NCI-H2029 (cell line): ENCODE results near the gene CDK3.
A peak's percentile ranks its signal among the peaks of the same experiment; 100 is the strongest.

Experiments
- DNase-seq: peaks from one replicate; lab custom pipeline; 2025; lab: John Stamatoyannopoulos, UW

The CDK3 gene

GRCh38 chr17:75991396-75991795 lies 9.3 kb upstream of the CDK3 start:
- no peak for DNase-seq

DNA sequence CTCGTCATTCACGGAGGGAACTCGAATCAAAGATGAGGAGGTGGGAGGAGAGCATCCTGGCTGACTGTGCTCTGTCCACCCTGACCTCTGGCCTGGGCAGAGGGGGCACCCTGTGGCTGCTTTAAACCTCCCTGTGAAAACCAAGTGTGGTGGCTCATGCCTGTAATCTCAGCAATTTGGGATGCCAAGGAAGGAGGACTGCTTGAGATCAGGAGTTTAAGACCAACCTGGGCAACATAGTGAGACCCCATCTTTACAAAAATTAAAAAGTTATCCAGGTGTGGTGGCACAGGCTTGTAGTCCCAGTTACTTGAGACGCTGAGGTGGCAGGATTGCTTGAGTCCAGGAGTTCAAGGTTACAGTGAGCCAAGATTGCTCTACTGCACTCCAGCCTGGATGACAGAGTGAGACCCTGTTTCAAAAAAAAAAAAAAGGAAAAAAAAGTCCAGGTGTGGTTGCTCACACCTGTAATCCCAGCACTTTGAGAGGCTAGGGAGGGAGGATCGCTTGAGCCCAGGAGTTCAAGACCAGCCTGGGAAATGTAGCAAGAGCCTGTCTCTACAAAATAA lies 5.8 kb upstream of the CDK3 start:
- no peak for DNase-seq

DNA sequence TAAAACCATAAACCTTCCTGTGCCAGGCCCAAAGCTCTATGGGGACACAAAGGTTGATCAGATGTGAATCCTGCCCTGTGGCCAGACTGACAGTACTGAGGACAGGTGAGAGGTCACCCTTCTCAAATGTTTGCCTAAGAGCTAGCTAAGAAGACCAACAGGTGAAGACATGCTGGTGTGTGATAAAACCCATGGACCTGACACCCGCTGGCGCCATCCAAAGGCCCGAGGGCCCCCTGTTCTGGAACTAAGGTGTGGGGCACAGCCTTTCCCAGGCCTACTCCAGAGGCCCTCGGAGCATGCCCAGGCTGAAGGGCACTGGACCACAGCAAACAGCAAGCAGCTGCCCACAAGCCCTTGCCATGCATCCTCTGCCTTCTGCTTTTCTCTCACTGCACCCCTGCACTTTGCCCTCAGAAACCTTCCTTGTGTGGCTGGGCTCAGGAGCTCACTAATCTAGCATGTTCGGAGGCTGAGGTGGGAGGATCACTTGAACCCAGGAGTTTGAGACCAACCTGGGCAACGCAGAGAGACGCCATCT lies 5.2 kb upstream of the CDK3 start:
- DNase-seq: no peak

DNA sequence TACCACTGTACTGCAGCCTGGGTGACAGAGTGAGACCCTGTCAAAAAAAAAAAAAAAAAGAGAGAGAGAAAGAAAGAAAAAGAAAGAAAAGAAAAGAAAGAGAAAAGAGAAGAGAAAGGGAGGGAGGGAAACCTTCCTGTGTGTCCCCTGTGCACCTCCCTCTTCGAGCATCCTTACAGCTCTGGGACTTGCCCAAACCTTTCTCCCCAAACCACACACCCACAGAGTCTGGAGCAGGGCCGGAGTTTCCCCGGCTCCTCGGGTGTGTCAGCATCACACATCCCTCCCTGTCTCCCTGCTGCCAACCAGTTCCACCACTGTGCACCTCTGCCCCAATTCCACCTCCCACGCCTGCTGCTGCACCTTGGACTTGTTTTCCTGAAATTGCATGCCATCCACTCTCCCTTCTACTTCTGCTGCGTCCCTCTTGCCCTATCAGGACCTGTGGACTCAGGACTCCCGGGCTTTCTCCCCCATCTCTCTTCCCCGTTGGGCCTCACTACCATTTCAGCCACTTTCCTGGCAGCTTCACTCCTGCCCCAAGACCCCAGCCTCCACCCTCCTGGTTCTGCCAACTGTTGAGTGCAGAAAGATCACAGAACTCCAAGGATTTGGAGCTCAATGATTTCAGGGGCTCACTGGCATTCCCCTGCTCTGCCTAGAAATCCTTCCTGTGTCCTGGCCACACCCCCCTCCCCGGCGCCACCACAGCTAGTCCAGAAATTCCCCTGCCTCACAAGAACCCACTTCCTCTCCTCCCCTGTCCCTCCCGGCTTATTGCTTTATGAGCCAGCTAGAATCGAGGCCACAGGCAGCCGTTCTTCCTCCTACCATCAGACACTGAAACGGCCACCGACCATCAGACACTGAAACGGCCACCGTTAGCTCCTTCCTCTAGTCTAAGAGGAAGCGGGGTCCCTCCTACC lies 3.7 kb upstream of the CDK3 start:
- DNase-seq: no peak

GRCh38 chr17:75998327-75998795 lies 2.3 kb upstream of the CDK3 start:
- no peak for DNase-seq

DNA sequence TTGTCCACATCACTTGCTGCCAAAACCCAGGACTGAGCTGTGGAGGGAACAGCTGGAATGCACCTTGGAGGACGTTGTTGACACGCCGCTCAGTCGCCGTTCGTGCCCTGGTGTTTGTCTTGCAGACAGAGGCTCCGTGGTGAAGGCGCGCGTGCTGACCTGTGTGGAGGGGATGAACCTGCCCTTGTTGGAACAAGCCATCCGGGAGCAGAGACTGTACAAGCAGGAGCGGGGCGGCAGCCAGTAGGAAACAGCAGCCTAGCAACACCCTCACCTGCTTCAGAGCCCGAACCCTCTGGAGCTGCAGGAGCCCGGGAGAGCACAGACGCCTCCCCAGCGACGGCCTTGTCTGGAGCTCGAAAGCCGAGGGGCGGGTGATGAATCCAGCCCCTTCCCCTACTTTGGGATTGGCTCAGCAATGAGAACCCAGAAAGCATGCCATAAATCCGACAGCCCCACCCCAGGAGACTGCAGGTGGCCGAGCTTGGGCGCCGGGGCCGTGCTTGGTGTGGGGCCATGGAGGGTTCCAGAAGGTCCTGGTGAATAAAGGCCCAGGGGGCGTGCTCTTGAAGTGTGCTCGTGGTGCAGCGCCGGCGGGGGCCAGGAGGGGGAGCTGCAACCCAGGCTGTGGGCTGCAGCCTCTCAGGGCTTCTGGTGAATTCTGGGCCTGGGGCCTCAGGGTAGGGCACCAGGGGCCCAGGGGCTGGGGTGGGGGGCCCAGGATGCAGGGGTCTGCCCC lies 470 bp upstream of the CDK3 start:
- no peak for DNase-seq

DNA sequence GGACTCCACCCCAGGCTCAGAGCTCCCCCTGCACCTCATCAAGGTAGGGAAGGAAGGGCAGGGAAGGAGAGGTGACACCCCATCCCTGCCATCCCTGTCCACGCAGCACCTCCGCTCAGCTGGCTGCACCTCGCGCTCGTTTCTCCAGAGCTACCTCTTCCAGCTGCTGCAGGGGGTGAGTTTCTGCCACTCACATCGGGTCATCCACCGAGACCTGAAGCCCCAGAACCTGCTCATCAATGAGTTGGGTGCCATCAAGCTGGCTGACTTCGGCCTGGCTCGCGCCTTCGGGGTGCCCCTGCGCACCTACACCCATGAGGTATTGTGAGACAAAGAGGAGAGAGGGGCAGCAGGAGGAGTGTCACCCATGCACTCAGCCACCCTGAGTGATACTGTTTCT lies 1.4 kb downstream of the CDK3 start:
- no peak for DNase-seq

DNA sequence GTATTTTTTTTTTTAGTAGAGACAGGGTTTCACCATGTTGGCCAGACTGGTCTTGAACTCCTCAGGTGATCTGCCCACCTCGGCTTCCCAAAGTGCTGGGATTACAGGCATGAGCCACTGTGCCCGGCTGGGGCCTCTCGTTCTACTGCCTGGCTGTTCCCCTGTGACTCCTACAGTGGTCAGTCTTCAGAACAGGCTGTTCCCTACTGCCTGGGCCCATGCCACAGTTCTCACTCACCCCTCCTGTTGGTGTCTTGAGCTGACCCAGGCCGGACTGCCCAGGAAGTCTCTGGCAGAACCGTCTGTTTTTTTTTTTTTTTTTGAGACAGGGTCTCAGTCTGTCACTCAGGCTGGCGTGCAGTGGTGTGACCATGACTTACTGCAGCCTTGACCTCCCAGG lies 3.3 kb downstream of the CDK3 start:
- DNase-seq: no peak

- no peak for DNase-seq
Observed at GRCh38 chr17:76004750-76005262, 4.2 kb downstream of the CDK3 start.

GRCh38 chr17:76005263-76006149 lies 4.9 kb downstream of the CDK3 start:
- peak; percentile 36 for DNase-seq

DNA sequence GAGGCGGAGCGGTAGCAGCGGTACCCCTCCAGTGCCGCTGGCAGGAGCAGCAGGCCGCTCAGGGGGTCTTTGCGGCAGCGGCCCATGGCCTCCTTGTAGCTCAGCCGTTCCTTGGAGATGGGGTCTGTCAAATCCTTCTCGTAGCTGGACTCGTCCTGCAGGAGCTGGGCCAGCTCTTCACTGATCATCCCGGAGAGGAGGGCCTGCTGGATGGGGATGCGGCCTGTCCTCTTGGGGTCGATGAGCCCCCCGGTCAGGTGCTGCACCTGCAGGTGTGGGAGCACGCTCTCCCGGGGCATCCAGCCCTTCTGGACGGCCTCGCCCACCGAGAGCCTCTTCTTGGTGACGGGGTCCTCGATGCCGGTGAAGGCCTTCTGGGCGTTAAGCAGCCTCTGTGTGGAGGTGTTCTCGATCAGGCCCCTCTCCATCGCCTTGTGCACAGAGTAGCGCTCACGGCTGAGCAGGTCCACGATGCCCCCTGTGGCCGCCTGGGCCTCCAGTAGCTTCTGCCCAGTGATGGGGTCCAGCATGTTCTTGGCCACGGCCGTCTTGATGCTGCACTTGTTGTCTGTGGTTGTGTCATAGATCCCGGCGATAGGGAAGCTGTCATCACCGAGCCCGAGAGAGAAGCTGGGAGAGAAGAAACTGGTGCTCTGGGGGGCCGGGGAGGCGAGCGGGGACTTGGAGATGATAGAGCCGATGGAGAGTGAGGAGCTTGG lies 6.6 kb downstream of the CDK3 start:
- DNase-seq: no peak

GRCh38 chr17:76007850-76008165 lies 7.2 kb downstream of the CDK3 start:
- no peak for DNase-seq

- DNase-seq: no peak
Observed at GRCh38 chr17:76008208-76008607, 7.6 kb downstream of the CDK3 start.

DNA sequence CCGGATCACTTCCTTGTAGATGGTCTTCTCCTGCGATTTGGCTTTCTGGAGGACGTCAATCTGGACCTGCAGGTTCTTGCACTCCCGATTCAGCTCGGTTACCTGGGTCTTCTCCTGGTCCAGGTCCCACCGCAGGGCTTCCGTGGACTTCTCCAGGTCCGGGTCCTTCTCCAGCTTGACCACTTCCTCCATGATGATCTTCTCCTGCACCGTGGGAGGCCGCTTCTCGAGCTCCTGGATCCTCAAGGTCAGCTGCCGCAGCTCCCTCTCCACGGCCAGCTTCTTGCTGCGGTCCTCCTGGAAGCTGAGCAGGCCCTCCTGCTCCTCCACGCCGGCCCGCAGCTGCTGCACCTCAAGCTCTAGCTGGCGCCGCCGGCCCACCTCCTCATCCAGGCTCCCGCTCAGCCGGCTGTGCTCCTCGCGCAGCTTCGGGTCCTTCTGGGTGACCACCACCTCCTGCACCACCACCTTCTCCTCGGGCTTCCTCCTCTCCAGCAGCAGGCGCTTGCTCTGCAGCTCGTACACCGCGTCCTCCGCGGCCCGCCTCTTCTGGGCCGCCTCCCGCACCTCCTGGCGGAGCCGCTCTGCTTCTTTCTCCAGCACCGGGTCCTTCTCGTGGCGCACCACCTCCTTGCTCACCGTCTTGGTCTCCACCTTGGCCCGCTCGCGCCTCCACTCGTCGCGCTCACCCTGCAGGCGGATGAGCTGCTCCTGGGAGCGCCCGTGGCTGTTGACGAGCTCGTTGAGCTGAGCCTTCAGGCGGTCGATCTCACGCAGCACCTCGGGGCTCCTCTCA lies 8.2 kb downstream of the CDK3 start:
- DNase-seq: no peak

GRCh38 chr17:76009447-76009846 lies 8.8 kb downstream of the CDK3 start:
- no peak for DNase-seq

DNA sequence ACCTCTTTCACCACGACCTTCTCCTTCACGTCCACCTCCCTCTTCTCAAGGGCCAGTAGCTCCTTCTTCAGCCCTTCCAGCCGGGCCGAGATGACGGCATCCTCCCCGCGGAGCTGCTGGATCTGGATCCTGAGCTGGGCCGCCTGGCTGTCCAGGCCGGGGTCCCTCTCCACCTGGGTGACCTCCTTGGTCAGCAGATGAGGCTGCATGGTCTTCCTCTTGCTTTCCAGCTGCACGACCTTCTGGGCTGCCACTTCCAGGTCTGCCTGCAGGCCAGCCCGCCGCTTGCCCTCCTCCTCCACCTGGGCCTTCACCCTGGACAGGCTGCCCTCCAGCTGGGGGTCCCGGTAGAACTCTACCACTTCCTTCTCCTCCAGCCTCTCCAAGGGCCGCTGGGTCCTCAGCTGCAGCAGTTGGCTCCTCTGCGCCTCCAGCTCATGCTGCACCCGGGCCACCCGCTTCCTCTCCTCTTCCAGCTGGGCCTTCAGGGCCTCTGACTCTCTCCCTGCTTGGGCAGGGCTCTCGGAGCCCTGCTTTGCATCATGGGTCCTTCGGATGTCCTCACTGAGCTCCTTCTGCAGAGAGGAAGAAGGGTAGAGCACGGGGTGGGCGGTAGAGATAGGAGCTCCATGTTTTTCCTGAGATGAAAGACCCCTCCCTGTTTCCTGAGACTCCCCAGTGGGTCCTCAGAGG lies 9.5 kb downstream of the CDK3 start:
- DNase-seq: no peak

DNA sequence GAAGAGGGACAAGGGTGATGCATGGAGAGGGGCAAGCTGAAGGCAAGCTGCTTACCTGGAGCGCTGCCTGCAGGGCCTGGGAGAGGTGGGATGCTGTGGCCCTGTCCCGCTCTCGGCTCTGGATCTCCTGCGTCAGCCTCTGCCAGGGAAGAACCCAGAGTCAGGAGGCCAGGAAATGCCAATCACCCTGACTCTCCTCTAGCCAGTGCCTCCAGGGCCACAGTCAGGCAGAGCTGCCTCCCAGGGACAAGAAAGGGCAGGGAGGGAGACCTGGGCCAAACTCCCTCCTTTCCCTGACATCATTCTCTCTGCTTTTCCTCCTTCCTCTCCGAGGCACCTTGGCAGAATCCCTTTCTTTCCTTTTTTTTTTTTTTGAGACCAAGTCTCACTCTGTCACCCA lies 11.3 kb downstream of the CDK3 start:
- DNase-seq: no peak

- no peak for DNase-seq
Observed at GRCh38 chr17:76013377-76013932, 12.8 kb downstream of the CDK3 start.
